SKM-1 (cell line): ENCODE results near the gene NDUFA12.
"Not testable (repeated sequence)": the region's sequence is repeated elsewhere in the genome, so short reads cannot be mapped to it uniquely, and the experiment has no call there.

ENCODE experiments used
- DNase-seq: peaks from one replicate; lab custom pipeline; 2025; ENCODE audit not compliant: unreplicated experiment; lab: John Stamatoyannopoulos, UW

NDUFA12 gene

GRCh38 chr12:95003213-95003920 lies at the start of gene NDUFA12:
NDUFA12 (minus strand) TSS chr12:95003697; CDS start chr12:95003680, 17 bp downstream.
- DNase-seq, result peak; percentile 42

- DNase-seq, result no peak
These were observed 47.7 kb upstream of the NDUFA12 start for GRCh38 chr12:95051241-95051640.

- no peak for DNase-seq
These were observed 34.4 kb upstream of the NDUFA12 start for GRCh38 chr12:95037906-95038305.

GRCh38 chr12:95034750-95035149 lies 31.3 kb upstream of the NDUFA12 start:
- DNase-seq, result no peak

GRCh38 chr12:95022477-95022876 lies 19.0 kb upstream of the NDUFA12 start:
- DNase-seq, result no peak

GRCh38 chr12:95017482-95017881 lies 14.0 kb upstream of the NDUFA12 start:
- no peak for DNase-seq

GRCh38 chr12:95016120-95016519 lies 12.6 kb upstream of the NDUFA12 start:
- DNase-seq, result no peak

- no peak for DNase-seq
These were observed 11.1 kb upstream of the NDUFA12 start for GRCh38 chr12:95014554-95014953.

GRCh38 chr12:95006206-95006605 lies 2.7 kb upstream of the NDUFA12 start:
- DNase-seq, result no peak

- no peak for DNase-seq
These were observed 1.1 kb upstream of the NDUFA12 start for GRCh38 chr12:95004610-95005009.

GRCh38 chr12:95003921-95004272 lies 400 bp upstream of the NDUFA12 start:
- no peak for DNase-seq

- DNase-seq, result no peak
These were observed 743 bp downstream of the NDUFA12 start for GRCh38 chr12:95002754-95003153.

- DNase-seq, result no peak
These were observed 5.2 kb downstream of the NDUFA12 start for GRCh38 chr12:94998326-94998725.

GRCh38 chr12:94997726-94998125 lies 5.8 kb downstream of the NDUFA12 start:
- no peak for DNase-seq

- DNase-seq, result no peak
These were observed 6.4 kb downstream of the NDUFA12 start for GRCh38 chr12:94997061-94997460.

- no peak for DNase-seq
These were observed 9.2 kb downstream of the NDUFA12 start for GRCh38 chr12:94994312-94994711.

- DNase-seq, result not testable (repeated sequence)
These were observed 9.6 kb downstream of the NDUFA12 start for GRCh38 chr12:94993855-94994254.

GRCh38 chr12:94990222-94990621 lies 13.3 kb downstream of the NDUFA12 start:
- DNase-seq, result no peak

- no peak for DNase-seq
These were observed 15.0 kb downstream of the NDUFA12 start for GRCh38 chr12:94988471-94988870.

GRCh38 chr12:94987801-94988200 lies 15.7 kb downstream of the NDUFA12 start:
- no peak for DNase-seq

GRCh38 chr12:94987076-94987669 lies 16.3 kb downstream of the NDUFA12 start:
- DNase-seq, result no peak

GRCh38 chr12:94985099-94985498 lies 18.4 kb downstream of the NDUFA12 start:
- not testable (repeated sequence) for DNase-seq

- no peak for DNase-seq
These were observed 20.2 kb downstream of the NDUFA12 start for GRCh38 chr12:94983321-94983720.
